ENCODE data around the gene DUOXA1. TPM values are rescaled to one million over a fixed set of nuclear protein-coding genes. Genes with fewer than 3 reads are reported as not detected.
A peak's percentile ranks its signal among the peaks of the same experiment; 100 is the strongest.

Gene DUOXA1
- polyA plus RNA-seq, 1 of the 3 experiments (the other 2 are of a cell fraction): 0.02 TPM

DNA sequence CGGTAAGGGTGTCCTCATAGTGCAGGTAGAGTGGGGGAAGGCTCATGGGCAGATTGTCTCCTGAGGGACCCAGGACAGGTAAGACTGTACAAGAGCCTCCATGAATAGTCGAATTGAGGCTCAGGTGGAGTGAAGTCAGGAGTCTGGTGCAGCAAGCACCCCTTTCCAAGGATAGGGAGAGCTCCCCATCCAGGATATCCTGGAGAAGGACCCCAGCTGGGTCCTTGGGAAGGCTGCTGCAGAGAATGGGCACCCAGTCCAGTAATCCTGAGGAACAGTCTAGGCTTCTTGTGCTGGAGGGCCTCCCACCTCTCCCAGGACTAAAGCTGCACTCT is 15.0 kb downstream of the DUOXA1 start:
- H3K9me3 ChIP-seq: no peaks in the 10 kb centered on the region
- WGBS (ENCODE audit: low lambda C conversion rate): 41% methylated on average over 2 of the region's 2 CpGs
- no peak for DNase-seq
- H3K27me3 ChIP-seq (ENCODE audit: insufficient read depth): peaks cover 51% of the 10 kb centered on the region
- peaks cover 0 to 28% of the 10 kb centered on the region in 2 experiments; a peak in 1 of 4 replicates for H3K4me1 ChIP-seq (ENCODE audit: control insufficient read depth in 1 of 2, insufficient read depth in 2 of 2, low read depth in 1 of 2, low read length in 1 of 2)
- H3K79me2 ChIP-seq (ENCODE audit: insufficient read depth): no peaks in the 10 kb centered on the region
- no peaks in the 10 kb centered on the region for H3F3A ChIP-seq (replicated peaks; ENCODE audit: insufficient read depth)
- H3K4me2 ChIP-seq: peak overlapping the region; percentile 65; the same call in 1 of the 2 replicates
- ChIA-PET POLR2A (no interaction called here), CTCF (interaction anchor here (0.6 to 2.3 kb wide), 9 partner anchors 9 to 344 kb away, joined by 3 to 7 read pairs (median 3); no protein-coding TSS in a partner anchor)
- no peak overlapping the region for H3K9ac ChIP-seq
- H3K4me3 ChIP-seq (ENCODE audit: low read depth in 2 of 2, low read length in 1 of 2): no peak overlapping the region
- H3K27ac ChIP-seq (ENCODE audit: low read depth in 2 of 2, low read length in 1 of 2): no peak overlapping the region
- no peaks in the 10 kb centered on the region for H4K20me1 ChIP-seq (ENCODE audit: insufficient read depth)
- no peak overlapping the region for H2AFZ ChIP-seq (ENCODE audit: low read depth)
- H3K9me2 ChIP-seq: no peaks in the 10 kb centered on the region
- no peaks in the 10 kb centered on the region for H3K36me3 ChIP-seq (replicated peaks in 1 of 2; ENCODE audit: control insufficient read depth in 1 of 2, insufficient read depth in 2 of 2, low read length in 1 of 2)
- TF ChIP-seq ZBTB33 (IDR thresholded peaks at IDR 0.05; ENCODE audit: borderline replicate concordance, low read depth) (no peak), FOXJ3 (CRISPR knock-in tag; IDR thresholded peaks at IDR 0.05) (no peak), POLR2AphosphoS5 (IDR thresholded peaks at IDR 0.05; ENCODE audit: low read depth, low read length) (no peak), FOSL2 (IDR thresholded peaks at IDR 0.05; ENCODE audit: borderline replicate concordance, low read depth) (no peak), REST (IDR thresholded peaks at IDR 0.05; ENCODE audit: low read depth, low read length) (no peak), USF2 (IDR thresholded peaks at IDR 0.05; ENCODE audit: borderline replicate concordance, low read depth, low read length) (no peak), RCOR1 (IDR thresholded peaks at IDR 0.05; ENCODE audit: low read length) (no peak), TCF12 (IDR thresholded peaks at IDR 0.05) (no peak), CTCF (IDR thresholded peaks at IDR 0.05) (no peak), NFIC (IDR thresholded peaks at IDR 0.05; ENCODE audit: borderline replicate concordance) (no peak), MXI1 (IDR thresholded peaks at IDR 0.05; ENCODE audit: low read depth, low read length) (no peak), MEF2A (IDR thresholded peaks at IDR 0.05; ENCODE audit: borderline replicate concordance, low read depth) (no peak), RAD21 (IDR thresholded peaks at IDR 0.05; ENCODE audit: low read length) (no peak), FOXM1 (IDR thresholded peaks at IDR 0.05; ENCODE audit: low read depth) (no peak), SIN3A (IDR thresholded peaks at IDR 0.05; ENCODE audit: borderline replicate concordance, low read depth, low read length) (no peak), SMC3 (IDR thresholded peaks at IDR 0.05; ENCODE audit: low read depth, low read length) (no peak), RFX5 (IDR thresholded peaks at IDR 0.05; ENCODE audit: low read length) (no peak), NRF1 (IDR thresholded peaks at IDR 0.05; ENCODE audit: low read depth, low read length) (no peak), EZH2phosphoT487 (IDR thresholded peaks at IDR 0.05; ENCODE audit: borderline replicate concordance, low read depth) (no peak)
- TF ChIP-seq, protein P1, sequence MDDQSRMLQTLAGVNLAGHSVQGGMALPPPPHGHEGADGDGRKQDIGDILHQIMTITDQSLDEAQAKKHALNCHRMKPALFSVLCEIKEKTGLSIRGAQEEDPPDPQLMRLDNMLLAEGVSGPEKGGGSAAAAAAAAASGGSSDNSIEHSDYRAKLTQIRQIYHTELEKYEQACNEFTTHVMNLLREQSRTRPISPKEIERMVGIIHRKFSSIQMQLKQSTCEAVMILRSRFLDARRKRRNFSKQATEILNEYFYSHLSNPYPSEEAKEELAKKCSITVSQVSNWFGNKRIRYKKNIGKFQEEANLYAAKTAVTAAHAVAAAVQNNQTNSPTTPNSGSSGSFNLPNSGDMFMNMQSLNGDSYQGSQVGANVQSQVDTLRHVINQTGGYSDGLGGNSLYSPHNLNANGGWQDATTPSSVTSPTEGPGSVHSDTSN (IDR thresholded peaks at IDR 0.05): no peak
